Measurements from ENCODE around the gene THRA. TPM values are rescaled to one million over a fixed set of nuclear protein-coding genes. Genes with fewer than 3 reads are reported as not detected.
A peak's percentile ranks its signal among the peaks of the same experiment; 100 is the strongest.

THRA gene
- total RNA-seq, 1 donor from 2014 or later: 46.0 TPM

DNA sequence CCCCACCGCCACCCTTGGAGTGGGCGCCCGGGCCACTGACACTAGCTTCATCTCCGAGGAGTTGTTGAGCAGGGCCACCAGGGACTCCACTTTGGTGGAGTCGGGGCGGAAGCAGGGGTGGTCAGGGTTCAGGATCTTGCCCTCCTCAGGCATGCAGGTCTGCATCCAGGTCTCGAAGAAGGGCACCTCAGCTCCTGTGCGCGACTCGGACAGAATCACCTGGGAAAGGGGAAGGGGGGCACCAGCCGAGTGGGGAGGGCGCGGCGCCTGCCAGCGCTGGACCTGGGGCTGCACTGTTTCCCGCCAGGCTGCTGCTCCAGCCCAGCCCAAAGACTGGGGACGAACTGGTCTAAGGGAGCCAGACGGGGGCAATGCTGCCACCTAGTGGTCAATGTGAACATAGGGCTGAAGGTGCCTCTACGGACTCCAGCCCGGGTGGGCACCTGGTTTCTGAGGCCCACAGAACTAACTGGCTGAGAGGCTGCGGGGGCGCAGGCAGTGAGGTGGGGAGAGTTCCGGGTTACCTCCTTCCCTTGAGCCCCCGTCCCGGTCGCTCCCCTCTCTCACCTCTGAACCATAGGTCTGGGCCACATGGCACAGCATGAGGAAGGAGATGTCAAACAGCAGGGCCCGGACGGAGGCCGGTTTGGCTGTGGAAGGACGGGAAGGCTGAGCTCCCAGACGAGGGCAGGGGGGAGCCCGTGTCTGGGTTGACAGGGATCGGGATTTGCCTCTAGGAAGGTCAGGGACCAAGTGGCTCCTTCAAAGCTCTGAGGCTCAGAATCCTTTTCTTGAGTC, 35.8 kb upstream of the THRA start:
- DNase-seq (ENCODE audit: low spot score): peak; percentile 85

DNA sequence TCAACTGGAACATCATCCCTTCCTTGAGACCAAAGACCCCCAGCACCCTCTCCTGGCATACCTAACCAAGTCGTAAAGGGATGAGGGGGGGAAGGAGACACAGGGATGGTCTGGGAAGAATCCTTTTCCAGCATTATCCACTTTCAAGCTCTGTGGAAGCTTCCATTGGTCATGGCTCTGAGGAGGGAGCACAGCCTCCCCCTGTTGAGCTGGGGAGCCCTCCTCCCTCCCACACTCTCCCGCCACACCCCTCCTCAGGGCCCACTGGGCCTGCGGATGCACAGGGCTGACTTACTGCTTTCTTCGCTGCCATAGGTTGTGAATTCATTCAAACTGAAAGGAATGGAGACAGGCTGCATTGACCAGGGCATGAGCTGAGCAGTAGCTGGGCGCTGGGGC, 35.2 kb upstream of the THRA start:
- DNase-seq (ENCODE audit: low spot score): no peak

DNA sequence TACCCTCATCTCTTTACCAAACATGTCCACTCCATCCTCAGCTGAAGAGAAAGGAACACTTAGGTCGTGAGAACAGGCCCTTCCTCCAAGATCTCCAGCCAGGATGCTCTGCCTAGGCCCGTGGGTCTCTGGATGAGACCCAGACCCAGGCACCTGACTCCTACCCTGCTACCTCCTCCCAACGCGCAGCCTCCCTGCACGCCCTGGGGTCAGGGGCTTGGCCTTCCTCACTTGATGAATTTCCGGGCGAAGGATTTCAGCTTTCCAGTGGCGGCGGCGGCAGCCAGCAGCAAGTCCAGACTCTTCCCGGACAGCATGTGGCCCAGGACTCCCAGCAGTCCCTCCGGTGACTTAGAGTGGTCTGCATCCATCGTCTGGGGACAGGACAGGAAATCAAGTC, 34.2 kb upstream of the THRA start:
- no peak for DNase-seq (ENCODE audit: low spot score)

DNA sequence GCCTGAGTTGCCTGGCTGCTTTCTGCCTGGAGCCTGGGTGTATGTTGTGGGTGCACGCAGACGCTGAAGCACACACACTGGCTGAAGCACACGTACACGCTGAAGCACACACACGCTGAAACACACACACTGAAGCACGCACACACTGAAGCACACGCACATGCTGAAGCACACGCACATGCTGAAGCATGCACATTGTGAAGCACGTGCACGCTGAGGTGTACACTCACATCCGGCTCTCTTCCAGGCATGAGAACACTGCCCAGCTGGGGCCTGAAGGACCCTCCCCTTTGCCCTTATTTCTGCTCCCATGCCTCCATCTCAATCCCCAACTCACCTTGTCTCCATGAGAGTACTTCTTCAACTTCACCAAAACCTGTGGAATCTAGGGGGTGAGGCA, 31.1 kb upstream of the THRA start:
- DNase-seq (ENCODE audit: low spot score): no peak

DNA sequence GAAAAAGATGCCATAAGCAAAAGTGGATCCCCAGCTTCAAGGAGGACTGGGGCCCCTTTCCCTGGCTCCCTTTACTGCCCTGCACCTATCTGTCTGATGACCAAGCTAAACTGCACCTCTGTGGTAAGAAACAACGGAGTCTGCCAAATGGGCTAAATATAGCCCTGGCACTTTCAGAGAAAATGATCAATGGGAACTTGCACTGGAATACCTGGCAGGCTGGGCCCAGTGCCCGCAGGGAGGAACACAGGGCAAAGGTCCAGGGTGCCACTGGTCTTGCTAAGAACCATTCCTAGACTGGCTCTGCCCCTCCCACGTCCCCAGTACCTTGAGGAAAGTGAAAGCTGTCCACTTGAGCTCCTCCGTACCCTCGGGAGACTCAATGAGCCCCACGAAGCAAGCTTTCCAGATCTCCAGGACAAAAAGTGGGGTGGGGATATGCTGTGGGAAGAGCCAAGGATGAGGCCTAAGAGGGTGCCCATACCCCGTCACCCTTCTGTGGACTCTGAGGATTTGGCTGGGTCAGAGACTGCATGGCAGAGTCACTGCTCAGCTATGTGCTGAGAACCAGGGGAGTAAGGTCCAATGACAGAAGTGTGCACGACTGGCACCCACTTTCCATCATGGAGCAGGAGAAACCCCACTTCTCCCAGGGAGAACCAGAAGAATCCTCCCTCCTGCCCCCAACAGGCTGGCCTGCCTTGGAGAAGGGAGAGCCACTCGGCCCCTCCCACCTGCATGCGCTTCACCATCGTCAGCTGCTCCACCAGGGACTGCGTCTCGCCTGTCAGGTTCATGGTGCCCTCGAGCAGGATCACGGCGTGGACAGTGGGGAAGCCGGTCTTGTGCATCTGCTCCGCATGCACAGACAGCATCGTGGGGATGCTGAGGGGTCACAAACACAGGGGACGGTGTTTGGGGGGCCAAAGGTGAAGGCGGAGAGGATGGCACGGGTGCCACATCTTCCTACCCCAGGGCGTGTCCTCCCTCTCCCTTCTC, 30.1 kb upstream of the THRA start:
- DNase-seq (ENCODE audit: low spot score): no peak

DNA sequence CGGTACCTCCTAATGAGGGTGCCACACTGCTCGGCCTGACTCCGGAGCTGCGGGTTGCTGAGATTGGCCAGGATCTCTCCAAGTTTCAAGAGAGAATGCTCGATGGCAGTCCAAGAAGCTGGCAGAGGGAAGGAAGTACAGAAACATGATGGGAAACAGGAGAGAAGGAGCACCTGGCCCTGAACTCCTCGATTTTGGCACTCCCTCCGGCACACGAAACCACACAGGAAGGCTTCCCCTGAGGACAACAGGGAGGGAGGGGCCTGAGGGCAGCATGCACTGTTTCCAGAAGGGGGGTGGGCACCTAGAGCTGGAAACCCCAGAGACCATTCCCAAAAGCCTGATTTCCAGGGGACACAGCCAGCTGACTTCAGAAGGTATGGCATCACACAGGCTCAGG, 29.4 kb upstream of the THRA start:
- DNase-seq (ENCODE audit: low spot score): no peak

DNA sequence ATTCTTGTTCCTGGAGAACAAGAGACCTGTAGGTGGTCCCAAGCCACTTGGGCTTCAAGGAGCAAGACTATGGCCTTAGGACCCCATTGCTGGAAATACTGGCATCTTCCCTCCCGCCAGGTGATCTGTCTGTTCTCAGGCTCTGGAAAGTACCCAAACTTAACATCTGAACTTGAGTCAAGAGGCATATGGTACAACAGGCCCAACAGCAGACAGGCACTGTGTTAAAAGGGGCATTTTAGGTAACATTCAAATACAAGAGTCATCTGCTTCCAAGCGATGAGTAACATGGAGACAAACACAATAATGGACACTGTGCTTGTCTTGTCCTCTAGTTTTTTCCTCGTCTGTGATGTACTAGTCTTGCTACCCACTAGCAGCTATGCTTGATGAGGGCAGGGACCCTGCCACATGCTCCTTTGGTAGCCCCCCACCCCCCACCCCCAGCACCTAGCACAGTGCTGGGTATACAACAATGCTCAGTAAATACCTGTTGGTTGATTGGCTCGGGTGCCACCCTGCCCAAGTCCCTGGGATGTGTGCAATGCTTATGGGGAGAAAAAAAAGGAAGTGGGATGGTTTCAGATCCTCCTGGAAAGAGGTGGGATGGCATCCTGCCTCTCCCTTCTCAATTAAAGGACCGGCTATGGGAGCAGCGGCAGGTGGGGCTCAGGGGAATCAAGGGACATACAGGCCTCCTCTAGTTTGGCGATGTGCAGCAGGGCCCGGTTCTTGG, 28.2 kb upstream of the THRA start:
- no peak for DNase-seq (ENCODE audit: low spot score)

DNA sequence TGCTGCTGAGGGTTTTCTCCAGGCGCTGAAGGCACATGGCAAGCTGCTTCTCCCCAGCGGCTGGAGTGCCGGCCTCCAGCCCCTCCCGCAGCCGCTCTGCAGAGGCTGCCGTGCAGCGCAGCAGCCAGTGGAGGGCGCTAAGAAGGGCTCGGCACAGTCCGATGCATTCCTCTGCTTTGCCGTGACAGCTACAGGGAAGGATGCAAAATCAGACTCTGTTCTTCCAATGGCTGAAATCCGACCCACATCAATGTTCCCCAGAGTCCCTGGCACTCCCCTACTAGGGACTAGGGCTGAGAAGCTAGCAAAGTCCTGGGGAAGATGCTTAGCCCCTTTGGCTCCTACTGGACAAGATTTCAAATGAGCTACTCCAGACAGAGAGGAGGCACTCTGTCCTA, 27.6 kb upstream of the THRA start:
- no peak for DNase-seq (ENCODE audit: low spot score)

DNA sequence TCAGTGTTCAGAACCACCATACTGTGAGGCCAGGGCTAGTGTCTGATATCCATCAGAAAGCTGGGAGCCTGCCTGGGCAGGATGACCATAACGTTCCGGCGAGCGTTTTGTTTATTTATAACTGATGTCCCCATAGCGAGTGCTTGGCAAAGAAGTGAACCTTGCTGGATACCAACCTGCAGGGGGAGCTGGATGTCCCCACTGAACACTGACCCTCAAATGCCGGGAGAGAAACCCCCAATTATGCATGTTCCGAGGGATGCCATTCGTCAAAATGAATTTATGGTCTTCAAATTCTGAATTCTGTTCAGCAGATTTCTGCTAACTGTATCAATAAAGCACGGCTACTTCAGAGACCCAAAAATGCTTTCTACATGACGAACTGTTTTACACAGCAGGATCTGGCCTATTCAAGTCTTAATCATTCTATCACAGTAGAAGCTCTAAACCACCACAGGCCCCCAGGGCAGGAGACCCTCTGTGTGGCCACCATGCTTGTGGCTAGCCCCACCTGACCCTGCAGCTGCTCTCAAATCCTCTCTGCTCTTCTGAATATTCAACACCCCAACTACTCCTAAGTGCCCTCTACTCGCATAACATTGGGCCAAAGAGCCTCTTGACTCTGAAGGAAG, 23.8 kb upstream of the THRA start:
- DNase-seq (ENCODE audit: low spot score): peak; percentile 66

DNA sequence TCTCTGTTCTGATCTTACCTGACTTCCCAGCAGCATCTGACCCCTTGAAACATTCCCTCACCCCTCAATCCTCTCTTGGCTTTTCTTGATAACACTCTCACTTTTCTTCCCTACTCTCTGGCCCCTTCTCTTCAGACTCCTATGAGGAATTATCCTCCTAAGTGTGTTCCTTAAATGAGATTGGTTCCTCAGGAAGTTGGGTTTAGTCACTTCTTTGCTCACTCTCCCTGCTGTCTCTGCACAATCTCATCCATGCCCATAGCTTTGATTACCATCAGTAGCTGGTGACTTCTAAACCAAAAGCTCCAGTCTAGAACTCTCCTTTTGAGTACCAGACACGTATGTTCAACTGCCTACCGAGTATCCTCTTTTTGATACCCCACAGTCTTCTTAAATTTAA, 21.6 kb upstream of the THRA start:
- no peak for DNase-seq (ENCODE audit: low spot score)

DNA sequence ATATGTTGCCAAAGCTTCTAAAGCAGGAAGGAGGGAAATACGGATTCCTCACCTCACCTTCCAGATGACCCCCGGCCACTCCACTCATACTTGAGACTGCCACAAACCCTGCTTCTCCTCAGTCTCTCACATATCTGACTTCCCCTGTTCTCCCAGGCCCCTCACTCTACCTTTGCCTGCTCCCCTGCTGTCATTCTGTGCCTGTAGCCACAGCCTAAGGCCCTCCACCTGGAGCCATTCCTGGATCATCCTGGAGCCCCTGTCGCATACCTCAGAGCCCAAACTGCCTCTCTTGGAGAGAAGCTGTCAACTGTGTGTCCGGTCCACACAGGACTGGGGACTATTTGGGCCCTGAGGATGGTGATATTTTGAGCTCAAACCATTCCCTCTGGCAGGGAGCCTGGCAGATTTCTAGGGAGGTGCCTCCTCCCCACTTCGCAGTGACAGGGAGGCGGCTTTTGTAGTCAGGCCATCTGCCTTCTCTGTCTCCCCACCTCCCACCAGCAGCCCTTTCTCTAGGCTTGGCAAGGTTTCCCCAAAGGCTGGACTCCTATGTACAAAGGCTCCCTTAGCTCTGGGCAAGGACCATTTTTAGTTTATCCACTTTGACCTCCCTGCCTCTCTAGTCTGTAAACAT, 6.3 kb upstream of the THRA start:
- no peak for DNase-seq (ENCODE audit: low spot score)

DNA sequence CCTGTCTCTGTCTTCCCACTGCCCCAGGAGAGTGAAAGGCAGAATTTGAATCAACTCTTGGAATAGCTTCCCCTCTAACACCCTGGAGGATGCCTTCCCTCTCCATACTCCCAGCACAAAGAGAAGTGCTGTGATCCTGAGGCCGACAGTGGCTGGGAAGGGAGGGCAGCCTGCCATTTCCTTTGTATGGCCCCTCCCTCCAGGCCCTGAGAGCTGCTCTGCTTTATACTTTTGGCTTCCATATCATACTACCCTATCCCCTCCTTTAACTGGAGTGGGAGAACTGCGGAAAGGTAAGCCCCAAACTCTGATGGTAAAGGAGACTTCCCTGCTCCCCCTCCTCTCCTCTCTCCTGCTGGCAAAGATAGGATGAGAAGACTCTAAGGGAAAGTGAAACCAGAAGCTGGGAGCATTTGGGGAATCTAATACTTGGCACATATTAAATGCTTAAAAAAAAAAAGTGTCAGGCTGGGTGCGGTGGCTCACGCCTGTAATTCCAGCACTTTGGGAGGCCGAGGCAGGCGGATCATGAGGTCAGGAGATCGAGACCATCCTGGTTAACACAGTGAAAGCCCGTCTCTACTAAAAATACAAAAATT, 4.5 kb upstream of the THRA start:
- no peak for DNase-seq (ENCODE audit: low spot score)

DNA sequence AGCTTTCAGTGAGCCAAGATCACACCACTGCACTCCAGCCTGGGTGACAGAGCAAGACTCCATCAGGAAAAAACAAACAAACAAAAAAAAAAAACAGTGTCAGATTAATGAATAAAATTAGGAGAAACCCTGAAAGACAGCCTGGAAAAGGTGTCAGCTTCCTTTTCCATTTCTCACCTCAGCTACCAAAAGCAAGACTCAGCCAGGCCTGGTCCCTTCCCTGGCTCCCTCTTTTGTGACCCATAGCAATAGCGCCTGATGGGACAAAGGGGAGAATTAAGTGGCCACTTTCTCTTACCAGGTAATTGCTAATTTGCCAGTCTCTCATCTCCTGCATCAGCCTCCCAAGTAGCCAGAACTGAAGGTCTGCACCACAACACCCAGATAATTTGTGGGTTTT, 3.9 kb upstream of the THRA start:
- DNase-seq (ENCODE audit: low spot score): no peak

DNA sequence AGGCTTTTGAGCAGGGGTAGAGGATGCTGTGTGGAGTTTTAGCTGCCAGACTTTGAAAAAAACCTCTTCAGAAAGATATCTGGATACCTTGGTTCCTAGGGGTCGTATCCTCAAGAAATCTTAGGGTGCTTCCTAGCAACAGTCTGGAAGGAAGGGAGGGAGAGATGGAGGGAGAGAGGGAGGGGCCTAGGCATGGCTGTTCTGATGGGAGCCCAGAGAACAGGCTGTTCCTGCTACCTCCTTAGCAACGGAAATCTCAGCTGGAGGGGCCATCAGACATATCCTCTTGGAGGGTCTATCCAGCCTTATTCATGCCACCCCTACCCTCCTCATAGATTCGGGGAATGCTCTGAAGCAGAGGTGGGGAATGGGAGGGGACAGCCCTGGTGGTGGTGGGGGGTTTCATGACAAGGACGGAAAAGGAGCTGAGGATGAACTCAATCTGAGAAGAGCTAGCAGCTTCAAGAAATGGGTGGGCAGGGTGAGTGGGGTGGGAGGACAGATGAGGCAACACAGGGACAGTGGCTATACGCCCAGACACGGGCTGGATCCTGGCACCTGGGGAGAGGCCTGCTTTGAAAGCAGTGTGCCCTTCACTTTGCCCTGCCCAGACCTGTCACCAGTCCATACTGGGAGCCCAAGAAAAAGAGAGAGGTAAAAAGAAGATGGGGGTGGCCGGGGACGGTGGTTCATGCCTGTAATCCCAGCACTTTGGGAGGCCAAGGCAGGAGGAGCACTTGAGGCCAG, 2.9 kb upstream of the THRA start:
- no peak for DNase-seq (ENCODE audit: low spot score)

DNA sequence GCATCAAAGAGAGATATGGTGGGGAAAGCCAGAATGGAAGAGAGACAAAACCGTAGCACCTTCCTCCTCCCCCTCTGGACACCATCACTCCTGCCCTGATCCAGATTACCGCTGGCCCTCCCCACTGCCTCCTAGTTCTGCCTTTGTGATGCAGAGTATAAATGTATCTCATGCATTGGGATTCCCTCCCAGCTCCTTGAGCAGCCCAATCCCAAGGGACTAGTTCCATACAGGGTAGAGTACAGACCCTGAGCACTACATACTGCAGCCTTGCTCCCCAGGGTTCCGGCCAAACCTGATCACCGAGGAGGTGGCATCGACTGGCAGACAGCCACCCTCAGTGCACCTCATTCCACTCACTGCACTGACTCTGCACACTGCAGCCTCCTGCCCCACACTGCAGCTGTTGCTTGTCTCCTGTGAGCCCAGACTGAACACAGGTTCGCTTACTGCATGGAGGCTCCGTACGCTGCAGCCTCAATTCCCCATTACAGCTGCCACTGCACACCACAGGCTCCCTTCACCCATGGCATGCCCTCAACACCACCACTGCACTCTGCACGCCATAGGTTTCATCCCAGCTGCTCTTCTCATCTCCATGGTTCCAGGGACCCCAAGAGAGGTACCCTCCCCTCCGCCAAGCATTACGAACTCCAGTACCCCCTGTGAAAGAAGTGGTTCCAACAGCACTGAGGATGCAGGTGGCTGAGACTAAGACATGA, 1.7 kb upstream of the THRA start:
- no peak for DNase-seq (ENCODE audit: low spot score)

DNA sequence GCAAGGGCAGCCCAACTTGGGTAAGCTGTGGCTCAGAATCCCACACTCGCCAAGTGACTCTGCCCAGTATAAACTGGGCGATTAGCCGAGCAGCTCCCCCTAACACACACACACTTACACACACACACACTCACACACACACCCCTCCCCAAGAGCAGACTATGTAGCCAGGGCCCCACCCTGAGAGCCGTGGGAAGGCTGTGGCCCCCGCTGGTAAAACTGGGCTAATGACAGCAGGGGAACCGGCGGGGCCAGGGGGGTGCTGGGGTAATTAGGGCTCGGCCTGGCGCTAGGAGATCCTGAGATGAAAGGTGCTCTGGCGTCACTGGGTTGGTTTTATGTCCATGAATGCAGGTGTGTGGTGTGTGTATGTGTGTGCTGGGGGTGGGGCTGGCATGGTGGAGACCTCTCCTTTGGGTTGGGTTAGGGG, 1.1 kb upstream of the THRA start:
- no peak for DNase-seq (ENCODE audit: low spot score)

DNA sequence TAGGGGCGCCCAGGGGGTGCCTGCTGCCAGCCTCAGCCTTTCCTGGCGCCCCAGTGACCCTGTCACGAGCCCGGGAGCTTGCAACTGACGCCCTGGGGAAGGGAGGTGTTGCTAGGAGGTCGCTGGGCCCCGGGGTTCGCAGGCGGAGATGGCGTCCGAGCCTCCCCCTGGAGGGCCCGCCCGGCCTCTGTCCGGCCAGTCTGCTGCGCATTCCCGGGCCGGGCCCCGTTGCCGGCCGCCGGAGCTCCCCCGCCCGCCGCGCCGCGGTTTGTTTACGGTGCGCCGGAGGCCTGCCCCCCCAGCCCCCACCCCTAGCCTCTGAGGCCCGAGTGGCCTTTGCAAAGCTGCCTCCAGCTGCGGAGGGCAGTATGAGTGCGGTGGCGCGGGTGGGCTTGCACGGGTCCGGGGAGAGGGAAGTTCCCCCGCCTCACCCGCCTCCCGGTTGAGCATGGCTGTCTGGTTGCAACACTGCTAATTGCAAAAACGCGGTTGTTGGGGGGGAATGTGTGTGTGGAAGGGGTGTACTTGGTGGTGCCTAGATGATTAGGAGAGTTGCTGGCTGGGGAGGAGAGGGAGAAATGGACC, 514 bp downstream of the THRA start:
- DNase-seq (ENCODE audit: low spot score): no peak

DNA sequence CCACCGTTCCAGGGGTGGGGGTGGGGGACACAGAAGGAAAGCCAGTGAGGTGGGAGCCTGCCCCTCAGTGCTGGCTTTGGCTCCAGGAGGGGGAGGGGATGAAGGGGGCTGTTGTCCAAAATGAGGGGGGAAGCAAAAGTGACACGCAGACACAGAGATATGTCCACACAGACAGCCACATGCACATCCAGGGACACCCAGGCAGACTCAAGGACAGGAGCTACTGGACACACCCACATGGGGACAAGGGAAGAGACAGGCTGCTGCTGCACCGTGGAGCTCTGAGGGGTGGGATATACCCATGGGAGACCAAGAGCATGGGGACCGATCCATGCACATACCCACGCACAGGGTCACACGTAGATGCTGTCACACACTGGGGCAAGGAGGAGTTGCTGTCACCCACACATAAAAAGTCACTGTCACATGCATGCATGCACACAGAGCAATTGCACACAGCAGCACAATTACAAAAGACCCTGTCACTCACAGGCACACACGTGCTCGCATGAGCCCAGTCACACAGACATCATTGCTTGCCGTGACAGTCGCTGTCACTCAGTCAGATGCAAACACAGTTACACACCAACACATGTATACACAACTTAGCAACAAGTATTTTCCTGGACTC, 1.3 kb downstream of the THRA start:
- no peak for DNase-seq (ENCODE audit: low spot score)
